Stimulated activated CD4-positive, alpha-beta T cell treated with anti-CD3 and anti-CD28 coated beads, Interleukin-12 subunit alpha, Interleukin-12 subunit beta, amount 100 ng/mL, for 4 hours (primary cell): Measurements from ENCODE around the gene TCN2.
"Not testable (repeated sequence)": the region's sequence is repeated elsewhere in the genome, so short reads cannot be mapped to it uniquely, and the experiment has no call there.

Source experiments
- DNase-seq: peaks from one replicate; pipeline ENCODE4 v3.0.0-alpha.2; 2020

The TCN2 gene

DNA sequence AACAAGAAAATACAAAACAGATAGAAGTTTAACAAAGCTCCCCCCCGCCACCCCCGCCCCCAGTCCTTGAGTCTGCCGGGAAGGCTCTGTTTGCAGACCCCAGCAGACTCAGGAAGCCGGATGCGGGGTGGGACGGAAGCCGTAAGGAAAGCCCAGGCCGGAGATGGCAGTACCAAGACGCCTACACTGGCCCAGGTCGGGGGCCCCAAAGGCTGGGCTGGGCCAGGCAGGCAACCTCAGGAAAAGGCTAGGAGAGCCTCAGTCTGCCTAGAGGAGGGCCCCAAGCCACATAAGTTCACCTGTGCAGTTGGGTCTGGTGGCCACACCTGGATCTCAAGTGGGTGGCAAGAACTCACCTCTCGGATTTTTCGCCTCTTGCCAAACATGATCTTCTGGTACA is 28.5 kb upstream of the TCN2 start:
- no peak for DNase-seq

DNA sequence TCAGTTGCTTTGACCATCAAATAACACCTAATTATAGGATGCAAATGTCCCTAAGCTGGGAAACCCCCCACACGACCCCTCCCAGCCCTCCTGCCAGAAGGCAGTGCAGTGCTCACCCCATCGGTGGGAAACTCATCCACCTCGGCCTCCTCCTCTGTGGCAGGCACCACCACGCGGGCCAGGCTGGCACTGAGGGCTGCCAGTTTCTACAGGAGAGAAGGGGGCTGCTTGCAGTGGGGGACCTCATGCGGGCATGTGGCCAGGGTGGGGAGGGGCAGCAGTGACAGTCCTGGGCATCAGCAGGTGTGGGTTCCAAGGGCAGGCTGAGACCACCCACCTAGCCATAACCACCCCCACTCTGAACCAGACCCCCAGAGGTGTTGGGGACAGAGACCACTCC is 26.1 kb upstream of the TCN2 start:
- DNase-seq: no peak

DNA sequence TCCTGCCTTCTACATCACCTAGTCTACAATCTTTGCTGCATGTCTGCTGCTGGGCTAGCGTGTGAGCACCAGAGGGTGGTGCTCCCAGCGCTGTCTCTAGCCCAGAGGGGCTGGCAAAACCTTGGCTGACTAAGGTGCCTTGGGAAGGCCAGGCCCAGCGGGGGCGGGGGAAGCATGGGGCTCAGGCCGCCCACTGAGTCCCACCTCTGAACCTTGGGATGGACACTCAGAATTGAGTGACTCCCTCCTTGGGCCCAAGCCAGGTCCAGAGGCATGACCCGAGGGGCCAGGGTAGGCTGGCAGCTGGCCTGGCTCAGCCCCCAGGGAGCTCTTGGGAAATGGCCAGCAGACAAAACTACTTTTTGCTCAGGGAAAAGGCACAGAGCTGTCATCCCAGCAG is 24.9 kb upstream of the TCN2 start:
- no peak for DNase-seq

DNA sequence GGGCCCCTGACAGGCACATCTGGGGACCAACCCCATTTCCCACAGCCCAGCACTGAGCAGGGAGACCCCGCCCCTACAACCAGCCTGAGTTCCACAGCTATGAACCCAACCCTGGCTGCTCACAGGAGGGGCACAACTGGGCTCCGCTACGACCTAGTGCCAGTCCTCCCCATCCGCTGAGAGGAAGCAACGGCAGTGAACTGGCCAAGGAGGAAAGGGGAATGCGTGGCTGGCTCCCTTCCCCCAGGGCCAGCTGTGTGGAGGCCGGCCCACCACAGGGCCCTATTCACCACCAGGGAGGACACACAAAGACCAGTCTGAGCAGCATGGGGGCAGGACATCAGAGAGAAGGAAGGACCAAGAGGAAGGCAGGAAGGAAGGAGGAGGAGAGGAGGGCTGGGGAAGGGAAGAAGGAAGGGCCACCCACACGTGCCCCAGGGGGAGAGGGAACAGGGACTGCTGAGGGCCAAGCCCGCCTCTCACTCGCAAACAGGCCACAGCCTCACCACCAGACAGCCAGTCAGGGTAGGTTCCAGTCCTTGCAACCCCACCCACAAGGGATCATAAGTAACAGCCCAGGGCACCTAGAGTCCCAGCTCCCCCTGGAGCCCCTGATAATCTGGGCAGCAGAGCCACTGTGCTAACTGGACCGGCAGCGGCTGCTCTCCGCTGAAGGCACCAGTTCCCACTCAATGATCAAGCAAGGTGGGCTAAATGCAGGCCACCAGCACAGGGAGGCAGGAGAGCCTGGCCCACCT is 24.0 kb upstream of the TCN2 start:
- DNase-seq: no peak

DNA sequence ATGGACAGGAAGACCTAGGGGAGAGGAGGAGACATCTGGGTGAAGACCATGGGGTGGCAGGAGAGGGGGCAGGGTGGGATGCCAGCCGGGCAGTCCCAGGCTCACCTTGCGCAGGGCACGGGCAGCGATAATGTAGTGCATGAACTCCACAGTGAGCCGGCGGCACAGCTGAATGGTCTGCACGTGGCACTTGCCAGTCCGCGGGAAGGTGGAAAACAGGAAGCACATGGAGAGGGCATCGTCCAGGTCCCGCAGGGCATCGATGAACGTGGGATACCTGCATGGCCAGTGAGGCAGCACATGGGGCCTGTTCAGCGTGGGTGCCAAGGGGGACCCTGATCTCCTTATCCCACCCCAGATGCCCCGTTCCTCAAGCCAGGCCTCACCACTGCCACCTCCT is 22.5 kb upstream of the TCN2 start:
- DNase-seq: no peak

DNA sequence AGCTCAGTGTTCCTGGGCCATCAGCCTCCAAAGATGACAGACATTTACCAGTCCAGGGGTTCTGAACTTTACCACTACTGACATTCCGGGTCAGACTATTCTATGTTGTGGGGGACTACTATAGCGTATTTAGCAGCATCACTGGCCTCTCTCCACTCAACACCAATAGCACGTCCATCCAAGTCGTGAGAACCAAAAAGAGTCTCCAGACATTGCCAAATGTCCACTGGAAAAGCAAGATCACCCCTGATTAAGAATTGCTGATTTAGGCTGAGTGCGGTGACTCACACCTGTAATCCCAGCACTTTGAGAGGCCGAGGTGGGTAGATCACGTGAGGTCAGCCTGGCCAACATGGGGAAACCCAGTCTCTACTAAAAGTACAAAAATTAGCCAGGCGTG is 20.6 kb upstream of the TCN2 start:
- no peak for DNase-seq

DNA sequence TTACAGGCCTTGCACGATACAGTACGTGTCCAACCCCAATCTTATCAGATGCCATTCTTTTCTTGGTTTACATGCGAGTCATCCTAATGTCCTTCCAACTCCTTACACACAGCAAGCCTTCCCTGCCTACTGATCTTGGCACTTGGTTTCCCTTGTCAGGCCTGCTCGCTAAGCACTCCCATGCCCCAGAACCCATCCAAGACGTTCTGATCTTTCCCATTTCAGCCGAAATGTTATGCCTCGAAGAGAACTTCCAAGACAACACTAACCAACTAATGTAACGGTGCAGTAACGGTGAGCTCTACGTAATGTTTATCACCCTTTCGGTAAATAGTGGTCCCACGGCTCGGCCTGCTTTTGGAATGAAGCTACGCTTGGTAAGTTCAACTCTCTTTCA is 15.8 kb upstream of the TCN2 start:
- no peak for DNase-seq

DNA sequence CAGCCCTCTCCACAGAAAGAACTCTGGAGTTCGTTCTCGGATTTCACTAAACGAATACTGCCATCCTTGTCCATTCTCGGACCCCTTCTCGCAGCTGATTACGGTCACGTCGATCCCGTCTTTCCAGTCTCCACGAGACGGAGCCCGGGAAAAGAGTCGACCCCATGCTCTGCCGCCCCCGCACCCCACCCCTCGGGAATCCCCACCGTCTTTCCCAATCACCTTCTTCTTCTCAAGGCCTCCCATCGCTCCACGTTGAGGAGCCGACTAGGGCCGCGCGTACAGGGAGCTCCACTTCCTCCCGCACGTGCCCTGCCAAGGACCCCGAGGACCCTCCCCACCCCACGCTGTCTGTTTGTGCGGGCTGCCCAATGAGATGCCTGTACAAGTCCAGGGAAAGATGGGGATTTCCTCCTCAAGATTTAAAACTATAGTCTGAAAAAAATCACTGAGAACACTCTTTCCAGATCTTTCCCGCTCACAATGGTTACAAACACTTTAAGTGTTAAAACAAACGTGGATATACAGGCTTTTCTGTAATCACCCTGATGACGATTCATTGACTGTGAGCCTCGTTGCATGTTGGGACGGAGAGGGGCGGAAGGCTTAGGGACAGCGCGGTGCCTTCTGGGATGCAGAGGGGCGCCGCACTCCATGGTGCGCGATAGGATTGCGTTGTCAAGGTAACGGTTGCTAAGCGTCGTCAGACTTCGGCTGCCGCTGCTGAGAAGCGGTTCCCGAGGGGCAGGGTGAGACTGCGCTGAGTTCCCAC is 15.2 kb upstream of the TCN2 start, which contains the start of gene PES1:
PES1 (minus strand) TSS at position 323 of the 772 bp plus-strand sequence; CDS start at position 246, 77 bp downstream.
- DNase-seq: peak; percentile 87

DNA sequence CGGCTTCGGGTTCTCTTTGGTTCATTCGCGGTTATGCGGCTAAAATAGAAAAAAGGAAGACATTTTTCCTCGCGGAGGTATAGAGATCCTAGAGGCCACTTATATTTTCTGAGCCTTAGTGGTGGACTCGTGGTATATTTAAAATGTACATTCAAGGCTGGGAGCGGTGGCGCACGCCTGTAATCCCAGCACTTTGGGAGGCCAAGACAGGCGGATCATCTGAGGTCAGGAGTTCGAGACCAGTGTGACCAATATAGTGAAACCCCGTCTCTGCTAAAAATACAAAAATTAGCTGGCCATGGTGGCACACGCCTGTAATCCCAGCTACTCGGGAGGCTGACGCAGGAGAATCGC is 14.6 kb upstream of the TCN2 start:
- not testable (repeated sequence) for DNase-seq

DNA sequence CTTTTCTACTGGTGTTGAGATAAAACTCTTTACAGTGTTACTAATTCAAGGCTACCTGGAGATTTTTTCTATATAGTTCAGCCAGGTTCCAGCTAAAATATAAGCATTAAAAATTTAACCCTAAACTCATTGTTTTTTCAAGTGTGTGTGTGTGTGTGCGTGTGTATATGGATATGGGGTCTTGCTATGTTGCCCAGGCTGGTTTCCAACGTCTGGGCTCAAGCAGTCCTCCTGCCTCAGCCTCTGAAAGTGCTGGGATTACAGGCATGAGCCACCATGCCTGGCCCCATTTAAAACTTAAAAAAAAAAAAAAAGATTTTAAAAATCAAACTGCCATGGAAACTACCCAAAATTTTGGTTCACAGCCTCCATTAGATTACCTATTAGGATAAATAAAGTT is 10.8 kb upstream of the TCN2 start:
- no peak for DNase-seq

DNA sequence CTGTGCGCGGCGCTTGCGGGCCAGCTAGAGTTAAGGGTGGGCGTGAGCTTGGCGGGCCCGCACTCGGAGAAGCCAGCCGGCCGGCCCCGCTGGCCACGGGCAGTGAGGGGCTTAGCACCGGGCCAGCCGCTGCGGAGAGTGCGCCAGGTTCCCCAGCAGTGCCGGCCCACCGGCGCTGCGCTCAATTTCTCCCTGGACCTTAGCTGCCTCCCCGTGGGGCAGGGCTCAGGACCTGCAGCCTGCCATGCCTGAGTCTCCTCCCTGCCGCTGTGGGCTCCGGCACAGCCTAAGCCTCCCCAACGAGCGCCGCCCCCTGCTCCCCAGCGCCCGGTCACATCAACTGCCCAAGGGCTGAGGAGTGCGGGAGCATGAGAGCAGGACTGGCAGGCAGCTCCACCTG is 10.1 kb upstream of the TCN2 start:
- no peak for DNase-seq

DNA sequence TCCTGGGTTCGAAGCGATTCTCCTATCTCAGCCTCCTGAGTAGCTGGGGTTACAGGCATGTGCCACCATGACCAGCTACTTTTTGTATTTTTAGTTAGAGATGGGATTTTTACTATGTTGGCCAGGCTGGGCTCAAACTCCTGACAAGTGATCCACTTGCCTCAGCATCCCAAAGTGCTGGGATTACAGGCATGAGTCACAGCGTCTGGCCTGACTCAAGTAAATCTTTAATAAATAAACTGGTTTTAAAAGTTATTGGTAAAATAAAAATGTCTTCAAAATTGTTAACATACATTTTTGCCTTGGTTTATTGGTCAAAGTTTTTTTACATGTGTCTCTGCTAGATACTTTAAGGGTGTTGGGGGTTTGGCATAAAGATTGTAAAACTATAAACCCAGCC is 8.0 kb upstream of the TCN2 start:
- DNase-seq: no peak

DNA sequence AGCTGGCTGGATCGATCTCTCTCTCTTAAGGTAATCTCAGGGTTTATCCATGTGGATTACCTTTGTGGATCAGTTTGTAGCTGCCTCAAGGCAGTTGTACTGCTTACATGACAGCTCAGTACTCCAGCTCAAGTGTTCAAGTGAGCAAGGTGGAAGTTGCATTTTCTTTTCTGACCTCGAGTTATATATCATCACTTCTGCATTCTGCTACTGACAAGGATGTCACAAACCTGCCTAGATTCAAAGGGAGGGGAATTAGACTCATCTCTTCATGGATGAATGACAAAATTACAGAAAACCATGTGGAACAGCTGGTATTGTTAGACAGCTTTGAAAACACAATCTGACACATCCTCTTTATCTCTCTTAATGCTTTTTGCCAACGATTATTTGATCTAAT is 6.1 kb upstream of the TCN2 start:
- DNase-seq: no peak

DNA sequence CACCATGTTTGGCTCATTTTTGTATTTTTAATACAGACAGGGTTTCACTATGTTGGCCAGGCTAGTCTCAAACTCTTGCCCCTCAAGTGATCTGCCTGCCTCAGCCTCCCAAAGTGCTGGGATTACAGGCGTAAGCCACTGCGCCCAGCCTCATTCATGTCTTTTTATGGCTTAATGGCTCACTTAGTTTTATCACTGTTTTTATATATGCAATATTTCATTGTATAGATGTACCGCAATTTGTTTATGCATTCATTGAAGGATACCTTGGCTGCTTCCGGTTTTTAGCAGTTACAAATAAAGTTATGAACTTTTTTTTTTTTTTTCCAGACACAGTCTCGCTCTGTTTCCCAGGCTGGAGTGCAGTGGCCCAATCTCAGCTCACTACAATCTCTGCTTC is 5.5 kb upstream of the TCN2 start:
- DNase-seq: no peak

DNA sequence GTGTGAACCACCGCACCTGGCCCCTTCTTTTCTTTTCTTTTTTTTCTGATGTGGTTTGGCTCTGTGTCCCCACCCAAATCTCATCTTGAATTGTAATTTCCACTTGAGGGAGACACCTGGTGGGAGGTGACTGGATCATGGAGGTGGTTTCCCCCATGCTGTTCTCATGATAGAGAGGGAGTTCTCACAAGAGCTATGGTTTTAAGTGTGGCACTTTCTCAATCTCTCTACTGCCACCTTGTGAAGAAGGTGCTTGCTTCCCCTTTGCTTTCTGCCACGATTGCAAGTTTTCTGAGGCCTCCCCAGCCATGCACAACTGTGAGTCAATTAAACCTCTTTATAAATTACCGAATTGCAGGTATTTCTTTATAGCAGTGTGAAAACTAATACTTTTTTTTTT is 4.9 kb upstream of the TCN2 start:
- DNase-seq: no peak

DNA sequence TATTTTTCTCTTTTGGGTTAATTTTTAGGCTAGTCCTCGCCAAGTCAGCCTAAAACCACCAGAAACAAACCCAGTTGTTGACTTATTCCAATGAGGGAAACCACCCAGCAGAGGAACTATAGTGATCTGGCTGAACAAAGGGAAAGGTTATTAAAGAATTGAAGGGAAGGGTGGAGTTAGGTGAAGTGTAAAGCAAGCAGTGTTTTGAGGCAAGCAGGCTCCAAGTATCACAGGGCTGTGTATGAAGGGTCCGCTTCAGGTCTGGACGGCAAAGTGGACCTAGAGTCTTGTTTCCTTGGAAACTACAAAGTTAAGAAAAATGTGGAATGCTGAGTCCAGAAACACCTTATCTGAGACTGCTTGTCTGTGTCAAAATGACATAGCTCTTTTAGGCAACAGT is 3.2 kb upstream of the TCN2 start:
- DNase-seq: no peak

DNA sequence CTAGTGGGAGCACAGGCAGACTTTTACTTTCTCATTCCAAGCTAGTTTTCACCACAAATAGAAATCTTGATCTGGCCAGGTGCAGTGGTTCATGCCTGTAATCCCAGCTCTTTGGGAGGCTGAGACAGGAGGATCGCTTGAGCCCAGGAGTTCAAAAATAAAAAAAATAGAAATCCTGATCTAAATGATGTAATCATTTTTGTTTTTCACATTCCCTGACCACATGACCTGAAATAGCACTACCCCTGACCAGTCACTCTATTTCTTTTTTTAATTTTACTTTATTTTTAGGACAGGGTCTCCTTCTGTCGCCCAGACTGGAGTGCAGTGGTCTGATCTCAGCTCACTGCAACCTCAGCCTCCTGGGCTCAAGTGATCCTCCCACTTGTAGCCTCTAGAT is 2.3 kb upstream of the TCN2 start:
- DNase-seq: no peak

DNA sequence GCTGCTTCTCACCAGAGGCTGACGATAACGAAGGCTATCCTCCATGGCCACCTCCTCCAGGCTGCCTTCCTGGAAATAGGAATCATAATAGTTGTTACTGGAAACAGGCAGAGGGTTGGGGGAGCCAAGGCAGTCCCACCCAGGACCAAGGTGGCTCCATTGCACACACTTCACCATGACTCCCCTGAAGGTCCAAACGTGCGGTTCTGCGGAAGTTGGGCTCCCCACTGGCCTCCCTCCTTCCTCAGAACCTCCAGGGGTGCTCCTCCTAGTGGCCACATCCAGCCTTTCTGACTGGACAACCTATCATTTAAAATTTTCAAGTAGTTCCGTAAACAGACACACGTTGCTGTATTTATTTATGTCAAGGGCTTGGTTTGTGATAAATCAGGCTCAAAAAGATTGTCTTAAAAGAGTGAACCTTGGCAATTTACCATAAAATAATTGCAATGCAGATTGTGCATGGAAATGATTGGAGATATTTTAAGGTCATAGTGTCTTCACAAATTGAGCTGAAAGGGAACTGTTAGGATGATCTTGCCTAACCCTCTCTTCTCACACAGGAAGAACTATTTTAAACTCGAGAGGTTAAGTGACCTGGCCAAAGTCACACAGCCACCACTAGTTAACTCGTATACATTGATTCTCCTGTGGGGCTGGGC is 1.4 kb upstream of the TCN2 start:
- DNase-seq: peak; percentile 38

DNA sequence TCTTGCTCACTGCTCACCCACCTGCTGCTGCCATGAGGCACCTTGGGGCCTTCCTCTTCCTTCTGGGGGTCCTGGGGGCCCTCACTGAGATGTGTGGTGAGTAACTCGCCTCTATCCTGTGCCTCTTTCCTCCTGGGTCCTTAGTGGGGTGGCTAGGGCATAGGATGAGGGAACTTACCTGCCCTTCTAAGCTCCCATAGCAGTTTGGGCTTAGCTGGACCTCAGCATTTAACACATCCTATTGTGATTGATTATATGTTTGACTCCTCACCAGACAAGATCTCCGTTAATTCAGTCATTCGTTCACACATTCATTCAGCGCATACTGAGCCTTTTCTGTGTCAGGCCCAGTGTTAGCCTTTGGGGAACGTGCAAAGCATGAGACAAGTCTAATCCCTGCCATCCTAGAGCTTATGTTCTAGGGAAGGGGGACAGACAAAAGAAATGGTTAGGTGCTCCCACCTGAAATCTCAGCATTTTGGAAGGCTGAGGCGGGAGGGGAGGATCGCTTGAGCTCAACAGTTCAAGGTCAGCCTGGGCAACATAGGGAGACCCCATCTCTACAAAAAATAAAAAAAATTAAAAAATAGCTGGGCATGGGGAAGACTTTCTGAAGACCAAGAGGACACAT is 441 bp downstream of the TCN2 start:
- DNase-seq: no peak

DNA sequence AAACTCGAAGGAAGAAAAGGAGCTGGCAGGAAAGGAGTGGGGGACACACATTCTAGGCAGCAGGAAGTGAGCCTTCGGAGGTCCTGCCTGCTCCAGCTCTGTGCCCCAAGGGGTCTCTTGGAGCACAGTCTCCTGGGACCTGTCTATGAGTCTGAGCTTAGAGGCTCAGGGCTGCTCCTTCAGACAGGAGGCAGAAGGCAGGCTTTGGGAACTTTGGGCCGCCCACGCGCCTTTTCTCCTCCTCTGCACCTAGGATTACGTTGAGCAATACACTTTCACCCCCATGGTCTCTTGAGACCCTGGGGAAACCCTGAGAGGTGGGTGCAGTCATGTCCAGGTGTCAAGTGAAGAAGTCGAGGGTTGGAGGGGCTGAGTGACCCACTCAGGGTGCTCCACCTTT is 965 bp downstream of the TCN2 start:
- no peak for DNase-seq

DNA sequence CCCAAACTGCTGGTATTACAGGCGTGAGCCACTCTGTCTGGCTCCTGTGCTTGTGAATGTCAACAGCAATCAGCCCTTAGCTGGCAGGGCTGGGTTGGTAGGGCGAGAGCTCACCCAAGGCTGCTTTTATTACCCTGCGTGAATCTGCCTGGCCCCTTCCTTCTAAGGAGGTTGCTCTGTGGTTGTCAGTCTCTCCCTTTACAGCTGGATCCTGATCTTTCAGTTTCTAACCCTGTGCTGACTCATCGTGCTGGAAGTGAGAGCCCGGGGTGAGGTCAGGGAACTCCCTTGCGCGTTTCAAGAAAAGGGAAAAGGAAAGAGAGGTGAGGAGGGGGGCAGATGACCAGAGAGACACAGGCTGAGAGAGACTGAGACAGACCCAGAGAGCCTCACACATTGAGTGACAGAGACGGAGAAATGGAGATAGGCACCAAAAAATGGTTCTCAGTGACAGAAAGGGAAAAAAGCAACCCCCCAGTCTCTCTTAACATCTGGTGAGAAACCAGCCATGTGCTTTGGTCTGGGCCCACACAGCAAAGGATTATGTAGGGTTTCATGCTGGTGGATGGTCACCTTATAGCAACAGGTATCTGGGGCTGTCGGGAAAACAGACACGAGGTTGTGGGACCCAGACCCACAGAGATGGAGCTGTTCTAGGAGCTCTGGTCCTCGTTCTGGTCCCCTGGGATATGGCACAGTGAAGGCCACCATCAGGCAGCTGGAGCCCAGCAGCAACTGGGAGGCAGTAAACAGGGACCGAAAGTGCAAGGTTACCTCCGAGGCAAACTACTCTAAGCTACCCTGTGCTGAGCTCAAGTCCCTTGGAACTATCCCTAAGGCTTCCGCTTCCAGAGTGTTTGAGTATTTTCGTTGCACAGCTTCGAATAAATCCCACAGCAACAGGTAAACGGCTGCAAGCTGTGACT is 2.5 kb downstream of the TCN2 start:
- no peak for DNase-seq

DNA sequence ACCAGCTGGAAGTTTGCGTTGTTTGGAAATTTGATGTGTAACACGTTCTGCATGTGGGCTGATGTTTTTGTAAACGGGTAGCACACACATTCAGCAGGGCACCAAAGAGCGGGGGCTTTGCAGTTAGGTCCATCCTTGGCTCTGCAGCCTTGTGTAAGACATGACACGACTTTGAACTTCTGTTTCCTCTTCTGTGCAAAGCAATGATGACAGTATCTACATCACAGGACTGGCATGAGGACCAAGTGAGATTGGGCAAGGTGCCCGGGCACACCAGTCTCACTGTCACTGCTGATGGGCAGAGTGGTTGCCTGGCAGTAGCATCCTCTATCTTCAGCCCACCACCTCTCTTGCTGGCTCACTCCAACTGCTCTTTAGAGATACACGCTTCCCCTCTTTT is 3.3 kb downstream of the TCN2 start:
- no peak for DNase-seq

DNA sequence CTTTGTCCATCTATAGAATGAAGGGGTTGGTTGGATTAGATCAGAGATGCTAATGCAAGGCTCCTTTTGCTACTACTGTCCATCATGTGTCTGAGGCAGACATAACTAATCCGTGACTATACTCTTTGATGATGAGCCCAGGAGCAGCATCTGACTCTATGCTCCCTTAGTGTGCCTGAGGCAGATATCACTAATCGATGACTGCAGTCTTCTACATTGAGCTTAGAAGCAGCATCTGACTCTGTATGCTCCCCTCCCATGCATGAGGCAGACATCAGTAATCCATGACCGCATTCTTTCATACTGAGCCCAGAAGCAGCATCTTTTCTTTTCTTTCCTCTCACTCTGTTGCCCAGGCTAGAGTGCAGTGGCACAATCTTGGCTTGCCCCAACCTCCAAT is 4.2 kb downstream of the TCN2 start:
- no peak for DNase-seq
